HG02588 (cell line): ENCODE data around the gene CENPO.

Experiments
- ATAC-seq: cut with Tn5 transposase; IDR thresholded peaks from one replicate; pipeline ENCODE4 v1.9.1; 2021; ENCODE audit warnings: mild to moderate bottlenecking, moderate library complexity; ENCODE audit not compliant: unreplicated experiment

The CENPO gene

GRCh38 chr2:24857746-24858145 lies 64.5 kb downstream of the CENPO start:
- no peak for ATAC-seq

- ATAC-seq: no peak
These were observed 65.8 kb downstream of the CENPO start for GRCh38 chr2:24858996-24859395.

- ATAC-seq: no peak
These were observed 66.9 kb downstream of the CENPO start for GRCh38 chr2:24859968-24860600.

GRCh38 chr2:24860631-24861030 lies 67.4 kb downstream of the CENPO start:
- no peak for ATAC-seq

GRCh38 chr2:24861500-24861899 lies 68.3 kb downstream of the CENPO start:
- ATAC-seq: no peak

- ATAC-seq: no peak
These were observed 70.4 kb downstream of the CENPO start for GRCh38 chr2:24863641-24864040.

GRCh38 chr2:24866946-24867345 lies 73.7 kb downstream of the CENPO start:
- ATAC-seq: no peak

- no peak for ATAC-seq
These were observed 77.2 kb downstream of the CENPO start for GRCh38 chr2:24870440-24870839.

- ATAC-seq: no peak
These were observed 77.9 kb downstream of the CENPO start for GRCh38 chr2:24870891-24871705.

- ATAC-seq: no peak
These were observed 78.7 kb downstream of the CENPO start for GRCh38 chr2:24871852-24872333.
